Astrocyte (in vitro differentiated cells and primary cell): ENCODE data around the gene PDE4C. TPM values are rescaled to one million over a fixed set of nuclear protein-coding genes. Genes with fewer than 3 reads are reported as not detected.
A peak's percentile ranks its signal among the peaks of the same experiment; 100 is the strongest.

ENCODE experiments used
- DNase-seq: peaks from one replicate; pipeline ENCODE4 v3.0.0-alpha.2; 2010; ENCODE audit warnings: low read depth
- FAIRE-seq: peaks from 2 replicates; lab custom pipeline; 2011; peaks lifted over from hg19 to GRCh38; lab: Jason Lieb, UNC
- H2AFZ ChIP-seq: 2 replicates; pipeline ENCODE4 v1.6.0; 2012; ENCODE audit warnings: low read depth, low read length, inconsistent platforms
- H3K27ac ChIP-seq: 2 replicates; pipeline ENCODE4 v1.5.1; 2011; ENCODE audit warnings: low read depth, low read length, inconsistent platforms
- H3K27me3 ChIP-seq: 2 replicates; pipeline ENCODE4 v1.6.0; 2011; ENCODE audit warnings: low read length, inconsistent platforms; ENCODE audit not compliant: insufficient read depth
- H3K36me3 ChIP-seq: 2 replicates; pipeline ENCODE4 v1.5.1; 2011; ENCODE audit warnings: low read length, inconsistent platforms; ENCODE audit not compliant: insufficient read depth
- H3K4me1 ChIP-seq: 2 replicates; pipeline ENCODE4 v1.5.1; 2011; ENCODE audit warnings: low read length, inconsistent platforms; ENCODE audit not compliant: insufficient read depth
- H3K4me2 ChIP-seq: 2 replicates; pipeline ENCODE4 v1.6.0; 2012; ENCODE audit warnings: low read length, inconsistent platforms
- H3K4me3 ChIP-seq: 2 replicates; pipeline ENCODE4 v1.5.1; 2011; ENCODE audit warnings: low read depth, mild to moderate bottlenecking, low read length, inconsistent platforms; ENCODE audit not compliant: insufficient read depth
- H3K79me2 ChIP-seq: 2 replicates; pipeline ENCODE4 v1.6.0; 2012; ENCODE audit warnings: mild to moderate bottlenecking, low read length, inconsistent platforms; ENCODE audit not compliant: insufficient read depth
- H3K9ac ChIP-seq: 2 replicates; pipeline ENCODE4 v1.6.0; 2012; ENCODE audit warnings: mild to moderate bottlenecking, low read length, inconsistent platforms
- H3K9me3 ChIP-seq: 2 replicates; pipeline ENCODE4 v1.5.1; 2012; ENCODE audit warnings: low read depth, mild to moderate bottlenecking, low read length, inconsistent platforms; ENCODE audit not compliant: insufficient read depth
- H4K20me1 ChIP-seq: 2 replicates; pipeline ENCODE4 v1.6.0; 2012; ENCODE audit warnings: low read length, inconsistent platforms; ENCODE audit not compliant: insufficient read depth
- H3K27ac Mint-ChIP-seq: one replicate; pipeline ENCODE4 v1.8.0; 2021; ENCODE audit warnings: mild to moderate bottlenecking, mixed read lengths; ENCODE audit not compliant: unreplicated experiment
- H3K27me3 Mint-ChIP-seq: one replicate; pipeline ENCODE4 v1.8.0; 2021; ENCODE audit warnings: low read depth, mixed read lengths; ENCODE audit not compliant: unreplicated experiment
- H3K36me3 Mint-ChIP-seq: one replicate; pipeline ENCODE4 v1.8.0; 2021; ENCODE audit warnings: low read depth, mixed read lengths; ENCODE audit not compliant: unreplicated experiment
- H3K4me1 Mint-ChIP-seq: one replicate; pipeline ENCODE4 v1.8.0; 2021; ENCODE audit warnings: low read depth, mixed read lengths; ENCODE audit not compliant: unreplicated experiment
- H3K4me3 Mint-ChIP-seq: one replicate; pipeline ENCODE4 v1.8.0; 2021; ENCODE audit warnings: mild to moderate bottlenecking, moderate library complexity, mixed read lengths; ENCODE audit not compliant: unreplicated experiment
- H3K9me3 Mint-ChIP-seq: one replicate; pipeline ENCODE4 v1.8.0; 2021; ENCODE audit warnings: mild to moderate bottlenecking, mixed read lengths; ENCODE audit not compliant: unreplicated experiment
- EZH2 ChIP-seq: IDR thresholded peaks from 2 replicates; pipeline ENCODE4 v1.6.1; 2012; ENCODE audit warnings: mild to moderate bottlenecking, low read length, inconsistent platforms; ENCODE audit not compliant: insufficient read depth
- total RNA-seq: library from RNA; stranded (reverse); gene quantifications from 2 replicates; pipeline ENCODE4 v1.2.1, GENCODE V29; 2021
- TF ChIP-seq, protein P1 (sequence below): IDR thresholded peaks from 2 replicates; pipeline ENCODE4 v1.5.1; 2011; ENCODE audit warnings: low read depth, mild to moderate bottlenecking, inconsistent platforms, low read length, moderate library complexity; ENCODE audit not compliant: insufficient read depth

Gene PDE4C
- total RNA-seq, 1 donor from 2014 or later, result 0.64 TPM

DNA sequence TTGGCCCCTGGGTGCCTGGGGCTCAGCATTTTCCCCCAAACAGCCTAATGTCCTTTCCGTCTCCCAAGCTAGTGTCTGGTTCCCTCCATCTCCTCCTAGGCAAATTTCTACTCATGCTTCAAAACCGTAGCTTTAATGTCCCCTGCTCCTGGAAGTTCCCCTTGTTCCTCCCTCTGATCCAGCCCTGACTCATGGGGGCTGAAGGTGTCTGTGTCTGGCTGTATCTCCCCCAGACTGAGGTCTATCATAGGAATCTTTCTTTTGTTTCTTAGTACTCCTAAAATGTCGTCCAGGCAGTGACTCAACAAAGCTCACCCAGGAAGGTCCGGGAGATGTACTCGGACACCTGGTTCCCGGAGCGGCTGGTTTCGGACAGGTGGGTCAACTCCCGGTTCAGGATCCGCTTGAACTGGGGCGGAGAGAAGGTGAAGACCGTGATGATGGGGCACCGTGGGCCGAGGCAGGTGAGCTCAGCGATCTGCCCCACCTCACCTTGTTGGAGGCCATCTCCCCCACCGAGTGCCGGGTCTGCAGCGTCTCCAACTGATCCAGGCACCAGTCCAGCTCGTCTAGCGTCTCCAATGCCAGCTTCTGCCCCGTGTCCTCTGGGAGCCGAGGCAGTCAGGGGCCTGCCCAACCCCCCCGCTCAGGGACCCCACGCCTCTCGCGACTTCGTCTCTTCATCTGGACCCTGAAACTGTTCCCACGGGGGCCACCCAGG, 6.2 kb downstream of the PDE4C start:
- H3K4me2 ChIP-seq, result no peak overlapping the region
- Mint-ChIP-seq H3K27ac (no peak overlapping the region), H3K4me3 (peak overlapping the region; percentile 45), H3K27me3 (peaks cover 21% of the 10 kb centered on the region), H3K36me3 (peaks cover 3% of the 10 kb centered on the region), H3K9me3 (no peaks in the 10 kb centered on the region), H3K4me1 (peaks cover 7% of the 10 kb centered on the region)
- H3K9ac ChIP-seq, result no peak overlapping the region
- DNase-seq (no peak), FAIRE-seq (no peak)
- H4K20me1 ChIP-seq, result no peaks in the 10 kb centered on the region
- no peaks in the 10 kb centered on the region for H3K36me3 ChIP-seq
- no peaks in the 10 kb centered on the region for H3K9me3 ChIP-seq
- H3K27me3 ChIP-seq, result peaks cover 5% of the 10 kb centered on the region
- TF ChIP-seq EZH2, result no peak
- TF ChIP-seq, protein P1, sequence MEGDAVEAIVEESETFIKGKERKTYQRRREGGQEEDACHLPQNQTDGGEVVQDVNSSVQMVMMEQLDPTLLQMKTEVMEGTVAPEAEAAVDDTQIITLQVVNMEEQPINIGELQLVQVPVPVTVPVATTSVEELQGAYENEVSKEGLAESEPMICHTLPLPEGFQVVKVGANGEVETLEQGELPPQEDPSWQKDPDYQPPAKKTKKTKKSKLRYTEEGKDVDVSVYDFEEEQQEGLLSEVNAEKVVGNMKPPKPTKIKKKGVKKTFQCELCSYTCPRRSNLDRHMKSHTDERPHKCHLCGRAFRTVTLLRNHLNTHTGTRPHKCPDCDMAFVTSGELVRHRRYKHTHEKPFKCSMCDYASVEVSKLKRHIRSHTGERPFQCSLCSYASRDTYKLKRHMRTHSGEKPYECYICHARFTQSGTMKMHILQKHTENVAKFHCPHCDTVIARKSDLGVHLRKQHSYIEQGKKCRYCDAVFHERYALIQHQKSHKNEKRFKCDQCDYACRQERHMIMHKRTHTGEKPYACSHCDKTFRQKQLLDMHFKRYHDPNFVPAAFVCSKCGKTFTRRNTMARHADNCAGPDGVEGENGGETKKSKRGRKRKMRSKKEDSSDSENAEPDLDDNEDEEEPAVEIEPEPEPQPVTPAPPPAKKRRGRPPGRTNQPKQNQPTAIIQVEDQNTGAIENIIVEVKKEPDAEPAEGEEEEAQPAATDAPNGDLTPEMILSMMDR, result no peak
- no peak overlapping the region for H3K4me3 ChIP-seq
- no peaks in the 10 kb centered on the region for H3K79me2 ChIP-seq
- H3K4me1 ChIP-seq, result peaks cover 9% of the 10 kb centered on the region
- no peak overlapping the region for H2AFZ ChIP-seq
- no peak overlapping the region for H3K27ac ChIP-seq

DNA sequence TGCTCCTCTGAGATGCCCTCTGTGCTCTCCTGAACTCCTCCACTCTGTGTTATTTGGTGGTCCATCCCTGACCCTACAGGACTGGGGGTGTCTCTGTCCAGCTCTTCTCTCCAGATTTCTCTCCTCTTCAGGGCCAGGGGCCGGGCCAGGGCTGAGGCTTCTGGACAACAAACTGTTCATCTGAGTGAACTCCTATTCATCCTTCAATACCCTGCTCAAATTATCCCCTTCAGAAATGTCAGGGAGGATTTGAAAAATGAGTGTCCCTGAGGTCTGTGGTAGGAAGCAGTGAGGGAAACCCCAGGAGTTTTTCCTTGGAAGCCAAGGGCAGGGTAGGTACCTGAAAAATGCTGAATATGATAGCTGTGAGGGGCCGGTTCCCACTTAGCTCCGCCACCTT, 7.6 kb downstream of the PDE4C start:
- Histone ChIP-seq H2AFZ (no peak overlapping the region), H3K4me1 (peaks cover 6% of the 10 kb centered on the region), H3K36me3 (no peaks in the 10 kb centered on the region), H3K27me3 (peaks cover 2% of the 10 kb centered on the region), H4K20me1 (no peaks in the 10 kb centered on the region), H3K27ac (no peak overlapping the region), H3K4me3 (no peak overlapping the region), H3K9me3 (no peaks in the 10 kb centered on the region), H3K79me2 (no peaks in the 10 kb centered on the region), H3K4me2 (no peak overlapping the region), H3K9ac (no peak overlapping the region)
- no peak for TF ChIP-seq EZH2
- TF ChIP-seq, protein P1, result no peak
- Mint-ChIP-seq H3K4me3 (no peak overlapping the region), H3K27me3 (peaks cover 18% of the 10 kb centered on the region), H3K4me1 (peaks cover 10% of the 10 kb centered on the region), H3K27ac (no peak overlapping the region), H3K36me3 (peaks cover 3% of the 10 kb centered on the region), H3K9me3 (no peaks in the 10 kb centered on the region)
- DNase-seq (no peak), FAIRE-seq (no peak)

DNA sequence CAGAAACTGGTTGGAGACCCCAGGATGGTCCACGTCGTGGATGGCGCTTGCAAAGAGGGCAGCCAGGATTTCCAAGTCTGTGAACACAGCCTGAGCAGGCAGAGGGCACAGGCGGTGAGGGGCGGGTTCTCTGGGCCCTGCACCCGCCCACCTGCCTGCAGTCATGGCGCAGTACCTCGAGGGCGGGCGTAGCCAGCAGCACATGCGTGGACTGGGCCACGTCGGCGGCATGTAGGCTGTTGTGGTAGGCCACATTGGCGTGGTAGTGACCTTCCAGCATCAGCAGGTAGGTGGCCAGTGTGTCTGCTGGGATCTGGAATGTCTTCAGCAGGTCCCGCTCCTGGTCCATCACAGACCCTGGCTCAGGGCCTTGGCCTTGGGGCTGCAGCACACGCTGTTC, 8.1 kb downstream of the PDE4C start:
- no peaks in the 10 kb centered on the region for H3K9me3 Mint-ChIP-seq
- H3K4me1 Mint-ChIP-seq, result peaks cover 10% of the 10 kb centered on the region
- H3K4me3 Mint-ChIP-seq, result no peak overlapping the region
- Histone ChIP-seq H4K20me1 (no peaks in the 10 kb centered on the region), H3K36me3 (no peaks in the 10 kb centered on the region), H3K4me2 (no peak overlapping the region), H2AFZ (no peak overlapping the region), H3K27me3 (peaks cover 2% of the 10 kb centered on the region), H3K4me3 (no peak overlapping the region), H3K4me1 (peaks cover 6% of the 10 kb centered on the region), H3K79me2 (no peaks in the 10 kb centered on the region), H3K9me3 (no peaks in the 10 kb centered on the region), H3K27ac (no peak overlapping the region), H3K9ac (no peak overlapping the region)
- peaks cover 18% of the 10 kb centered on the region for H3K27me3 Mint-ChIP-seq
- H3K36me3 Mint-ChIP-seq, result peaks cover 3% of the 10 kb centered on the region
- DNase-seq (no peak), FAIRE-seq (no peak)
- TF ChIP-seq, protein P1, result no peak
- TF ChIP-seq EZH2, result no peak
- H3K27ac Mint-ChIP-seq, result no peak overlapping the region
